HEK293T (cell line): ENCODE results near the gene KLHL36.
A peak's percentile ranks its signal among the peaks of the same experiment; 100 is the strongest.

ENCODE experiments used
- FOXA1 ChIP-seq: fragments of 450-650 bp; IDR thresholded peaks from 2 replicates; pipeline ENCODE4 v1.6.1; 2016; ENCODE audit warnings: mild to moderate bottlenecking
- FOXM1 ChIP-seq: fragments of 450-650 bp; IDR thresholded peaks from 2 replicates; pipeline ENCODE4 v1.6.1; 2017; ENCODE audit warnings: mild to moderate bottlenecking, borderline replicate concordance
- HDGF ChIP-seq: fragments of 450-650 bp; IDR thresholded peaks from 2 replicates; pipeline ENCODE4 v1.6.1; 2017; ENCODE audit warnings: antibody characterized with exemption, borderline replicate concordance
- L3MBTL2 ChIP-seq: fragments of 450-650 bp; conservative IDR thresholded peaks from 2 replicates; pipeline ENCODE4 v1.6.1; 2016; ENCODE audit warnings: mild to moderate bottlenecking
- SP1 ChIP-seq: fragments of 450-650 bp; IDR thresholded peaks from 2 replicates; pipeline ENCODE4 v1.6.1; 2017
- SUZ12 ChIP-seq: fragments of 450-650 bp; IDR thresholded peaks from 2 replicates; pipeline ENCODE4 v1.6.1; 2016; ENCODE audit warnings: mild to moderate bottlenecking
- ZNF384 ChIP-seq: fragments of 450-650 bp; IDR thresholded peaks from 2 replicates; pipeline ENCODE4 v1.6.1; 2016

- TF ChIP-seq FOXM1 (no peak), ZNF384 (no peak), SP1 (no peak), HDGF (no peak), FOXA1 (no peak), L3MBTL2 (peak; percentile 80), SUZ12 (no peak)
Measured at GRCh38 chr16:84616515-84616914, 31.8 kb upstream of the KLHL36 start.
